GM12878 (cell line): Measurements from ENCODE around the gene C3orf38.

ENCODE experiments used
- ESRRA ChIP-seq: IDR thresholded peaks from 2 replicates; pipeline ENCODE4 v1.6.1; 2012; ENCODE audit warnings: mild to moderate bottlenecking, low read length, improper control_type of control experiment
- FOXM1 ChIP-seq: IDR thresholded peaks from 2 replicates; pipeline ENCODE4 v1.6.1; 2012; ENCODE audit warnings: low read depth, mild to moderate bottlenecking, inconsistent platforms, low read length, moderate library complexity
- PKNOX1 ChIP-seq: fragments of 450-650 bp; IDR thresholded peaks from 2 replicates; pipeline ENCODE4 v1.6.1; 2016; ENCODE audit warnings: mild to moderate bottlenecking
- POLR2A ChIP-seq: IDR thresholded peaks from 2 replicates; pipeline ENCODE4 v1.6.1; 2011; ENCODE audit warnings: low read depth, mild to moderate bottlenecking, low read length
- ZZZ3 ChIP-seq: IDR thresholded peaks from 2 replicates; pipeline ENCODE4 v1.6.1; 2011; ENCODE audit warnings: low read depth; ENCODE audit not compliant: control insufficient read depth, insufficient read length
- TF ChIP-seq, protein P1 (sequence below), 3 experiments: IDR thresholded peaks in 2 of 3; conservative IDR thresholded peaks in 1 of 3; 2 replicates each; pipeline ENCODE4 v1.5.1; 2011; ENCODE audit warnings: low read depth in 3 of 3, low read length in 3 of 3, mild to moderate bottlenecking in 3 of 3, control low read depth in 2 of 3, moderate library complexity in 2 of 3, inconsistent platforms in 1 of 3, mixed read lengths in 1 of 3; ENCODE audit not compliant: control insufficient read depth in 2 of 3, insufficient read depth in 1 of 3; ENCODE audit errors: extremely low read depth in 1 of 3
- TF ChIP-seq, protein P2 (sequence below): fragments of 450-650 bp; IDR thresholded peaks from 2 replicates; pipeline ENCODE4 v1.6.1; 2016; ENCODE audit warnings: mild to moderate bottlenecking, moderate library complexity, borderline replicate concordance

DNA sequence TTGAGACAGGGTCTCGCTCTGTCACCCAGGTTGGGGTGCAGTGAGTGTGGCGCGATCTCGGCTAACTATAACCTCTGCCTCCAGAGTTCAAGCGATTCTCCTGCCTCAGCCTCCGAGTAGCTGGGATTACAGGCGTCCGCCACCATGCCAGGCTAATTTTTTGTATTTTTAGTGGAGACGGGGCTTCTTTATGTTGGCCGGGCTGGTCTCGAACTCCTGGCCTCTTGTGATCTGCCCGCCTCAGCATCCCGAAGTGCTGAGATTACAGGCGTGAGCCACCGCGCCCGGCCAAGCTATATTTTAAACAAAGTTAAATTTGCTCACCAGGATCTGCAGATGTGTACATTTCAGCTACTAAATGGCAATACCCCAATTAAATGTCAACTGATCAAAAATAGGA is 1.1 kb upstream of the C3orf38 start:
- TF ChIP-seq FOXM1, result no peak
- no peak for TF ChIP-seq POLR2A
- TF ChIP-seq, protein P1, sequence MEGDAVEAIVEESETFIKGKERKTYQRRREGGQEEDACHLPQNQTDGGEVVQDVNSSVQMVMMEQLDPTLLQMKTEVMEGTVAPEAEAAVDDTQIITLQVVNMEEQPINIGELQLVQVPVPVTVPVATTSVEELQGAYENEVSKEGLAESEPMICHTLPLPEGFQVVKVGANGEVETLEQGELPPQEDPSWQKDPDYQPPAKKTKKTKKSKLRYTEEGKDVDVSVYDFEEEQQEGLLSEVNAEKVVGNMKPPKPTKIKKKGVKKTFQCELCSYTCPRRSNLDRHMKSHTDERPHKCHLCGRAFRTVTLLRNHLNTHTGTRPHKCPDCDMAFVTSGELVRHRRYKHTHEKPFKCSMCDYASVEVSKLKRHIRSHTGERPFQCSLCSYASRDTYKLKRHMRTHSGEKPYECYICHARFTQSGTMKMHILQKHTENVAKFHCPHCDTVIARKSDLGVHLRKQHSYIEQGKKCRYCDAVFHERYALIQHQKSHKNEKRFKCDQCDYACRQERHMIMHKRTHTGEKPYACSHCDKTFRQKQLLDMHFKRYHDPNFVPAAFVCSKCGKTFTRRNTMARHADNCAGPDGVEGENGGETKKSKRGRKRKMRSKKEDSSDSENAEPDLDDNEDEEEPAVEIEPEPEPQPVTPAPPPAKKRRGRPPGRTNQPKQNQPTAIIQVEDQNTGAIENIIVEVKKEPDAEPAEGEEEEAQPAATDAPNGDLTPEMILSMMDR (IDR thresholded peaks at IDR 0.05 in 2 of 3, conservative IDR thresholded peaks at IDR 0.05 in 1 of 3; ENCODE audit: control insufficient read depth in 2 of 3, extremely low read depth in 1 of 3, insufficient read depth in 1 of 3, low read depth in 3 of 3, low read length in 3 of 3), result no peak
- no peak for TF ChIP-seq PKNOX1
- TF ChIP-seq ZZZ3, result no peak
- TF ChIP-seq, protein P2, sequence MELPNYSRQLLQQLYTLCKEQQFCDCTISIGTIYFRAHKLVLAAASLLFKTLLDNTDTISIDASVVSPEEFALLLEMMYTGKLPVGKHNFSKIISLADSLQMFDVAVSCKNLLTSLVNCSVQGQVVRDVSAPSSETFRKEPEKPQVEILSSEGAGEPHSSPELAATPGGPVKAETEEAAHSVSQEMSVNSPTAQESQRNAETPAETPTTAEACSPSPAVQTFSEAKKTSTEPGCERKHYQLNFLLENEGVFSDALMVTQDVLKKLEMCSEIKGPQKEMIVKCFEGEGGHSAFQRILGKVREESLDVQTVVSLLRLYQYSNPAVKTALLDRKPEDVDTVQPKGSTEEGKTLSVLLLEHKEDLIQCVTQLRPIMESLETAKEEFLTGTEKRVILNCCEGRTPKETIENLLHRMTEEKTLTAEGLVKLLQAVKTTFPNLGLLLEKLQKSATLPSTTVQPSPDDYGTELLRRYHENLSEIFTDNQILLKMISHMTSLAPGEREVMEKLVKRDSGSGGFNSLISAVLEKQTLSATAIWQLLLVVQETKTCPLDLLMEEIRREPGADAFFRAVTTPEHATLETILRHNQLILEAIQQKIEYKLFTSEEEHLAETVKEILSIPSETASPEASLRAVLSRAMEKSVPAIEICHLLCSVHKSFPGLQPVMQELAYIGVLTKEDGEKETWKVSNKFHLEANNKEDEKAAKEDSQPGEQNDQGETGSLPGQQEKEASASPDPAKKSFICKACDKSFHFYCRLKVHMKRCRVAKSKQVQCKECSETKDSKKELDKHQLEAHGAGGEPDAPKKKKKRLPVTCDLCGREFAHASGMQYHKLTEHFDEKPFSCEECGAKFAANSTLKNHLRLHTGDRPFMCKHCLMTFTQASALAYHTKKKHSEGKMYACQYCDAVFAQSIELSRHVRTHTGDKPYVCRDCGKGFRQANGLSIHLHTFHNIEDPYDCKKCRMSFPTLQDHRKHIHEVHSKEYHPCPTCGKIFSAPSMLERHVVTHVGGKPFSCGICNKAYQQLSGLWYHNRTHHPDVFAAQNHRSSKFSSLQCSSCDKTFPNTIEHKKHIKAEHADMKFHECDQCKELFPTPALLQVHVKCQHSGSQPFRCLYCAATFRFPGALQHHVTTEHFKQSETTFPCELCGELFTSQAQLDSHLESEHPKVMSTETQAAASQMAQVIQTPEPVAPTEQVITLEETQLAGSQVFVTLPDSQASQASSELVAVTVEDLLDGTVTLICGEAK, result no peak
- TF ChIP-seq ESRRA, result no peak
